ENCODE results near the gene PLA1A.
A peak's percentile ranks its signal among the peaks of the same experiment; 100 is the strongest.
"Not testable (repeated sequence)": the region's sequence is repeated elsewhere in the genome, so short reads cannot be mapped to it uniquely, and the experiment has no call there.

The PLA1A gene

DNA sequence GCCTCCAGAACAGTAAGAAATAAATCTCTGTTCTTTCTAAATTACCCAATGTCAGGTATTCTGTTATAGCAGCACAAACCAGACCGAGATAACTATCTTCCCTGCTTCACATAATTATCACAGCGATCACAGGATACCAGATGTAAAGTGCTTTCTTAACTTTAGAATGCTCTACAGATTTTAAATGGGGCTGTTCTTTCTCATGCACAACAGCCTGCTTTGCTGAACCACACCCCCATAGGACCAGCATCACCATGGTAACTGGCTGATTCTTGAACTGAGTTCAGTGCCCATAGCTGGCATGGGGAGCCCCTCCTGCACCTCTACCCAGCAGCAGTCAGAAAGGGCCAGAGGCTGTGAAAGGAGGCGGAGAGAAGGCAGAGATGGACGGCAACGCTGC, 46.1 kb upstream of the PLA1A start:
- H3K4me3 ChIP-seq (ENCODE audit: low read length in 2 of 2), result no peak overlapping the region
- H3K14ac ChIP-seq (ENCODE audit: low read length), result peak overlapping the region; percentile 79
- H3K4me2 ChIP-seq (ENCODE audit: insufficient read depth, low read length, poor library complexity, severe bottlenecking), result no peak overlapping the region
- no peaks in the 10 kb centered on the region for H3K36me3 ChIP-seq (replicated peaks in 1 of 2; ENCODE audit: control insufficient read depth in 2 of 2, insufficient read depth in 2 of 2, low read length in 2 of 2)
- no peak overlapping the region for H2BK120ac ChIP-seq (ENCODE audit: low read depth, low read length)
- H3K79me1 ChIP-seq (ENCODE audit: low read depth, low read length), result no peaks in the 10 kb centered on the region
- no peak overlapping the region for H2BK12ac ChIP-seq (ENCODE audit: low read length)
- peak overlapping the region; percentile 34 for H2AK5ac ChIP-seq (ENCODE audit: low read depth, low read length)
- WGBS, 2 donors (ENCODE audit: extremely low coverage in 2 of 2, insufficient read length in 2 of 2, insufficient replicate concordance in 1 of 2), result no CpG with 5 or more reads among the region's 5 CpGs
- no peak overlapping the region for H3K4ac ChIP-seq (ENCODE audit: low read length)
- H3K9me3 ChIP-seq (replicated peaks in 1 of 2; ENCODE audit: control insufficient read depth in 2 of 2, insufficient read depth in 1 of 2, low read depth in 1 of 2, low read length in 2 of 2), result no peaks in the 10 kb centered on the region
- no peak overlapping the region for H2BK5ac ChIP-seq (ENCODE audit: low read length)
- H2BK15ac ChIP-seq (ENCODE audit: low read length), result no peak overlapping the region
- H3K27me3 ChIP-seq (ENCODE audit: control insufficient read depth in 3 of 3, insufficient read depth in 3 of 3, low read depth in 1 of 3, low read length in 3 of 3), result peaks cover 0 to 24% (median 0%) of the 10 kb centered on the region in 3 experiments
- no peak overlapping the region for H3K18ac ChIP-seq (ENCODE audit: low read length)
- H4K91ac ChIP-seq (ENCODE audit: low read depth, low read length, poor library complexity), result no peak overlapping the region
- H3K27ac ChIP-seq (replicated peaks; ENCODE audit: low read length), result no peak overlapping the region
- DNase-seq (ENCODE audit: low spot score), result no peak
- peak overlapping the region; percentile 35 for H3K23ac ChIP-seq (ENCODE audit: low read depth, low read length, poor library complexity)
- H4K8ac ChIP-seq (ENCODE audit: low read depth, low read length), result no peak overlapping the region
- no peak overlapping the region for H2AFZ ChIP-seq (ENCODE audit: low read length)
- no peaks in the 10 kb centered on the region for H3K4me1 ChIP-seq (ENCODE audit: control insufficient read depth in 2 of 2, insufficient read depth in 1 of 2, low read depth in 1 of 2, low read length in 2 of 2)
- H3K9ac ChIP-seq (ENCODE audit: low read depth, low read length, poor library complexity), result peak overlapping the region; percentile 10

DNA sequence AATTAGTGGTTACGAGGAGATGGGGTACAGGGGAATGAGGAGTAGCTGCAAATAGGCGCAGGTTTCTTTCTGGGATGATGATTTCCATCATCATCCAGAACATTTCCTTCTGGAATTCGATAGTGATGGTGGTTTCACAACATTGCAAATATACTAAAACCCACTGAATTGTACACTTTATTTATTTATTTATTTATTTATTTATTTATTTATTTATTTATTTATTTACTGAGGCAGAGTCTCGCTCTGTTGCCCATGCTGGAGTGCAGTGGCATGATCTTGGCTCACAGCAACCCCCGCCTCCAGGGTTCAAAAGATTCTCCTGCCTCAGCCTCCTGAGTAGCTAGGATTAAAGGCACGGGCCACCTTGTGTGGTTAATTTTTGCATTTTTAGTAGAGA, 44.8 kb upstream of the PLA1A start:
- H3K79me1 ChIP-seq (ENCODE audit: low read depth, low read length); DNase-seq (ENCODE audit: low spot score): not testable (repeated sequence)

DNA sequence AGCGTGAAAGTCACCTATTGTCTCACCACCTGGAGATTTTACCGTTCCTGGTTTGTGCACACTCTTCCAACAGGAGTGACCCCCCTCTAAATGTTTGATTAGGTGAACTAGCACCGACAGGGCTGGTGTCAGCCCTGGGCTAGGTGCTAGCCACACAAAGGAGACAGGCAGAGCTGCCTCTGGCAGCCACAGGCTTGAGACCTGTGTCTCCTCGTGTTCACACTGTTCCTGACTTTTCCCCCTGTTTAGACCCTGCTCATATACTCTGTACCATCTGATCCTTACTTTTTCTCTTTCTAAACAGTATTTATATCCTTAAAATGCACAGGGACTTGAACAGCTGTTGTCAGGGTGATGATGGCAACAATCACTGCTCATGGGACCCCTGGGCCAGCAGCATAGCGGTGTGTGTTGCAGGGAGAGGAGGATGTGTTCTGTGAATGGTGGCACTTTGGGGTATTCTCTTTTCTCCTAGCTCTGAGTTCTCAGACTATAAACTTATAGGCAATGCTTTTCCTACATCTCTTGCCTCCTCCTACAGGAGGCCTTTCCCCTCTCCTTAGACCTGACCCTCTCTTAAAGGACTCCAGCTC, 43.8 kb upstream of the PLA1A start:
- peak overlapping the region; percentile 44 for H2AFZ ChIP-seq (ENCODE audit: low read length)
- H4K8ac ChIP-seq (ENCODE audit: low read depth, low read length), result no peak overlapping the region
- no peak overlapping the region for H3K23ac ChIP-seq (ENCODE audit: low read depth, low read length, poor library complexity)
- H3K9ac ChIP-seq (ENCODE audit: low read depth, low read length, poor library complexity), result no peak overlapping the region
- no peak overlapping the region for H3K4me3 ChIP-seq (ENCODE audit: low read length in 2 of 2)
- no peaks in the 10 kb centered on the region for H3K36me3 ChIP-seq (replicated peaks in 1 of 2; ENCODE audit: control insufficient read depth in 2 of 2, insufficient read depth in 2 of 2, low read length in 2 of 2)
- no peak overlapping the region for H2AK5ac ChIP-seq (ENCODE audit: low read depth, low read length)
- H3K9me3 ChIP-seq (replicated peaks in 1 of 2; ENCODE audit: control insufficient read depth in 2 of 2, insufficient read depth in 1 of 2, low read depth in 1 of 2, low read length in 2 of 2), result no peaks in the 10 kb centered on the region
- no peak overlapping the region for H2BK5ac ChIP-seq (ENCODE audit: low read length)
- no peak overlapping the region for H3K18ac ChIP-seq (ENCODE audit: low read length)
- no peak overlapping the region for H2BK12ac ChIP-seq (ENCODE audit: low read length)
- H3K79me1 ChIP-seq (ENCODE audit: low read depth, low read length), result no peaks in the 10 kb centered on the region
- H3K4ac ChIP-seq (ENCODE audit: low read length), result no peak overlapping the region
- no peak overlapping the region for H3K14ac ChIP-seq (ENCODE audit: low read length)
- no CpG with 5 or more reads among the region's 5 CpGs for WGBS, 2 donors (ENCODE audit: extremely low coverage in 2 of 2, insufficient read length in 2 of 2, insufficient replicate concordance in 1 of 2)
- no peak overlapping the region for H2BK15ac ChIP-seq (ENCODE audit: low read length)
- H3K27me3 ChIP-seq (ENCODE audit: control insufficient read depth in 3 of 3, insufficient read depth in 3 of 3, low read depth in 1 of 3, low read length in 3 of 3), result peaks cover 0 to 31% (median 0%) of the 10 kb centered on the region in 3 experiments
- H3K27ac ChIP-seq (replicated peaks; ENCODE audit: low read length), result no peak overlapping the region
- no peak overlapping the region for H3K4me2 ChIP-seq (ENCODE audit: insufficient read depth, low read length, poor library complexity, severe bottlenecking)
- H2BK120ac ChIP-seq (ENCODE audit: low read depth, low read length), result no peak overlapping the region
- H4K91ac ChIP-seq (ENCODE audit: low read depth, low read length, poor library complexity), result no peak overlapping the region
- no peaks in the 10 kb centered on the region for H3K4me1 ChIP-seq (ENCODE audit: control insufficient read depth in 2 of 2, insufficient read depth in 1 of 2, low read depth in 1 of 2, low read length in 2 of 2)
- no peak for DNase-seq (ENCODE audit: low spot score)

More for the DNA sequence above, 44.8 kb upstream of the PLA1A start:
- H2AK5ac ChIP-seq (ENCODE audit: low read depth, low read length); H3K14ac ChIP-seq (ENCODE audit: low read length); H3K4me2 ChIP-seq (ENCODE audit: insufficient read depth, low read length, poor library complexity, severe bottlenecking); H2BK15ac ChIP-seq (ENCODE audit: low read length); H3K18ac ChIP-seq (ENCODE audit: low read length); H3K36me3 ChIP-seq (replicated peaks in 1 of 2; ENCODE audit: control insufficient read depth in 2 of 2, insufficient read depth in 2 of 2, low read length in 2 of 2); H3K9ac ChIP-seq (ENCODE audit: low read depth, low read length, poor library complexity); H2BK5ac ChIP-seq (ENCODE audit: low read length); H3K9me3 ChIP-seq (replicated peaks in 1 of 2; ENCODE audit: control insufficient read depth in 2 of 2, insufficient read depth in 1 of 2, low read depth in 1 of 2, low read length in 2 of 2); H3K23ac ChIP-seq (ENCODE audit: low read depth, low read length, poor library complexity); H2AFZ ChIP-seq (ENCODE audit: low read length); H4K91ac ChIP-seq (ENCODE audit: low read depth, low read length, poor library complexity); H3K4me3 ChIP-seq (ENCODE audit: low read length in 2 of 2); H4K8ac ChIP-seq (ENCODE audit: low read depth, low read length); H3K4ac ChIP-seq (ENCODE audit: low read length); H2BK120ac ChIP-seq (ENCODE audit: low read depth, low read length); H3K27ac ChIP-seq (replicated peaks; ENCODE audit: low read length); H2BK12ac ChIP-seq (ENCODE audit: low read length); H3K4me1 ChIP-seq (ENCODE audit: control insufficient read depth in 2 of 2, insufficient read depth in 1 of 2, low read depth in 1 of 2, low read length in 2 of 2): not testable (repeated sequence)
- peaks cover 0 to 31% (median 0%) of the 10 kb centered on the region in 3 experiments for H3K27me3 ChIP-seq (ENCODE audit: control insufficient read depth in 3 of 3, insufficient read depth in 3 of 3, low read depth in 1 of 3, low read length in 3 of 3)
- WGBS, 2 donors (ENCODE audit: extremely low coverage in 2 of 2, insufficient read length in 2 of 2, insufficient replicate concordance in 1 of 2), result no CpG with 5 or more reads among the region's 6 CpGs

- Histone ChIP-seq H3K9ac (ENCODE audit: low read depth, low read length, poor library complexity) (no peak overlapping the region), H3K9me3 (replicated peaks in 1 of 2; ENCODE audit: control insufficient read depth in 2 of 2, insufficient read depth in 1 of 2, low read depth in 1 of 2, low read length in 2 of 2) (no peaks in the 10 kb centered on the region), H2BK12ac (ENCODE audit: low read length) (no peak overlapping the region), H2BK120ac (ENCODE audit: low read depth, low read length) (no peak overlapping the region), H3K23ac (ENCODE audit: low read depth, low read length, poor library complexity) (no peak overlapping the region), H3K79me1 (ENCODE audit: low read depth, low read length) (no peaks in the 10 kb centered on the region), H2BK5ac (ENCODE audit: low read length) (no peak overlapping the region), H3K4me1 (ENCODE audit: control insufficient read depth in 2 of 2, insufficient read depth in 1 of 2, low read depth in 1 of 2, low read length in 2 of 2) (no peaks in the 10 kb centered on the region), H3K14ac (ENCODE audit: low read length) (no peak overlapping the region), H2AFZ (ENCODE audit: low read length) (no peak overlapping the region), H2AK5ac (ENCODE audit: low read depth, low read length) (no peak overlapping the region), H4K8ac (ENCODE audit: low read depth, low read length) (no peak overlapping the region), H3K36me3 (replicated peaks in 1 of 2; ENCODE audit: control insufficient read depth in 2 of 2, insufficient read depth in 2 of 2, low read length in 2 of 2) (no peaks in the 10 kb centered on the region), H3K4ac (ENCODE audit: low read length) (no peak overlapping the region), H3K18ac (ENCODE audit: low read length) (no peak overlapping the region), H2BK15ac (ENCODE audit: low read length) (no peak overlapping the region), H3K27ac (replicated peaks; ENCODE audit: low read length) (no peak overlapping the region), H3K27me3 (ENCODE audit: control insufficient read depth in 3 of 3, insufficient read depth in 3 of 3, low read depth in 1 of 3, low read length in 3 of 3) (peaks cover 0 to 31% (median 0%) of the 10 kb centered on the region in 3 experiments), H3K4me3 (ENCODE audit: low read length in 2 of 2) (no peak overlapping the region), H4K91ac (ENCODE audit: low read depth, low read length, poor library complexity) (no peak overlapping the region), H3K4me2 (ENCODE audit: insufficient read depth, low read length, poor library complexity, severe bottlenecking) (no peak overlapping the region)
- WGBS, 2 donors (ENCODE audit: extremely low coverage in 2 of 2, insufficient read length in 2 of 2, insufficient replicate concordance in 1 of 2), result no CpG with 5 or more reads among the region's 4 CpGs
- DNase-seq (ENCODE audit: low spot score), result no peak
These were observed 42.4 kb upstream of the PLA1A start for GRCh38 chr3:119555309-119555735.

Data from neuronal stem cell (in vitro differentiated cells).